GM18526 (cell line): Measurements from ENCODE around the gene RSPH1.

Experiments used
- POLR2A ChIP-seq: IDR thresholded peaks from 3 replicates; pipeline ENCODE4 v1.6.1; 2011; ENCODE audit not compliant: insufficient read length; ENCODE audit errors: extremely low read depth

RSPH1 gene

DNA sequence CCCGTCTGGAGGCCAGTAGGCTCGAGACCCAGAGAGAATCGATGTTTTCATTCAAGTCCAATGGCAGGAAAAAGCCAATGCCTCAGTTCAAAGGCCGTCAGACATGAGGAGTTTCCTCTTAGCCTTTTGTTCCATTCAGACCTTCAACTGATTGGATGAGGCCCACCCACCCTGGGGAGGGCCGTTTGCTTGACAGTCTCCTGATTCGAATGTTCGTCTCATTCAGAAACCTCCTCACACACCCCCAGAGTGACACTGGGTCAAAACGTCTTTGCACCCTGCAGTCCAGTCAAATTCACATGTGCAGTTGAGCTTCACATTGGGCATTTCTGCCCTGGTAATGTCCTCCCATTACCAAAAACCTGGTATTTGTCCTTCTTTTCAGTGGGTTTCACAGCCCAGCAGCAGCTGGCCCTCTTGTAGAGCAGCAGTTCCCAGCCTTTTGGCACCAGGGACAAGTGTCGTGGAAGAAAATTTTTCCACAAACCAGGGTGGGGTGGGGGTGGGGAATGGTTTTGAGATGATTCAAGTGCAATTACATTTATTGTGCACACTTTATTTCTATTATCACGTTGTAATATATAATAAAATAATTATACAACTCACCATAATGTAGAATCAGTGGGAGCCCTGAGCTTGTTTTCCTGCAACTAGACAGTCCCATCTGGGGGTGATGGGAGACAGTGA lies 40.1 kb downstream of the RSPH1 start:
- no peak for TF ChIP-seq POLR2A

DNA sequence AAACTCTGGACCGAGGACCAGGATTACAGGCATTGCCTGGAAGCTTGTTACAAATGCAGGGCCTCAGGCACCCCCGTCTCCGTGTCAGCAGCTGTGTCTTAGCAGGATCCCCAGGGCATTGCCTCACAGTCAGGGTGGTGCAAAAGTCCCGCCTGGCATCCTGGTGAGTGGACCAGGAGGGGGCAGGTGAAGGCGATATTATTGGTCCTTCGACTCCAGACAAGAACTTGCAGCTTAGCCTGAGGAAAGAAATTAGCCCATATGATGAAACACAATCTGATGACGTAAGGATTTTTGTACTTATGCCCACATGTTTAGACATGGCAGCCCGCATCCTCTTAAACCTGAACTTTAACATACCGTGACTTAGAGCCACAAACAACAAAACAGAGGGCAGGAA lies 40.8 kb downstream of the RSPH1 start:
- TF ChIP-seq POLR2A, result no peak

DNA sequence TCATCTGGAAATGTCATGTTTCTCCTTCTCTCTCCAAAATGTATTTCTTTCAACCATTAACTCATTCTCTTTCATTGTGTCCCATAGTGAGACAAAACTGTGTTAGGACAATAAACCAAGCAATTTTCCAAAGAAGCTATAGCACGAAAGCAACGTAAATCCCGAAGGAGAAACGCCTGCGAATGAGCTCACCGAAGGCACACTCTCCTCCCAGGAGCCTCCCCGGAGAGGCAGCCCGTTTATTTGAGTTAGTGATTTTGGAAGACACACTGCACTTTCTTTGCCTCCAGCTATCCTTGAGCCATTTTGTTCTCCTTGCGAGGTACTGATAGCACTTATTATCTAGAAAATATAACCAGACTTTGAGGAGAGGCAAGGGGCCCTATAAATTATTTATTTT lies 41.2 kb downstream of the RSPH1 start:
- no peak for TF ChIP-seq POLR2A

DNA sequence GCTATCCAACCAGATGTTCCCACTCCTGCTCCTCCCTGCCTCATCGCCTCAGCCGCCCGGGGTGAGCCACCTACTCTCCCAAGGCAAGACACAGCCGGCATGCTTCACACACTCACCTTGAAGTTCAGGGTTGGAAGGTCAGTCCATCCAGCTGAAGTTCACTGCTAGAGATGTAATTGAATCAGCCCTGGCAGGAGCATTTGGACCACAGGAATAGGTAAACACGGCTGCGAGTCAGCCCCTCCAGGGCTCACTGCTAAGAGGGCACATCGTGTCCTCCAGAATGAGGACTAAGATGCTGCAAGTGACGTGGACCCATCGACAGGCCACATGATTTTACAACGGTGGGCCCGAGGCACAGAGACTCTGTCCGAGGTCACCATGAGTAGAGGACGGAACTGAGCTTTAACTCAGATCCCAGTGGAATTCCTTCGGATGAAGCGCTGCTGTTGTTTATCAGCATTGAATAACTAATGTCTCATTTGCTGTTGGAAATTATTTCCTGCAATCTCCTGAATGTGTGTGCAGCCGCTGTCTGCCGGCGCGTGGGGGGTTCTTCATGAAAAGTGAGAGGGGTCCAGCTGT lies 41.9 kb downstream of the RSPH1 start:
- no peak for TF ChIP-seq POLR2A

DNA sequence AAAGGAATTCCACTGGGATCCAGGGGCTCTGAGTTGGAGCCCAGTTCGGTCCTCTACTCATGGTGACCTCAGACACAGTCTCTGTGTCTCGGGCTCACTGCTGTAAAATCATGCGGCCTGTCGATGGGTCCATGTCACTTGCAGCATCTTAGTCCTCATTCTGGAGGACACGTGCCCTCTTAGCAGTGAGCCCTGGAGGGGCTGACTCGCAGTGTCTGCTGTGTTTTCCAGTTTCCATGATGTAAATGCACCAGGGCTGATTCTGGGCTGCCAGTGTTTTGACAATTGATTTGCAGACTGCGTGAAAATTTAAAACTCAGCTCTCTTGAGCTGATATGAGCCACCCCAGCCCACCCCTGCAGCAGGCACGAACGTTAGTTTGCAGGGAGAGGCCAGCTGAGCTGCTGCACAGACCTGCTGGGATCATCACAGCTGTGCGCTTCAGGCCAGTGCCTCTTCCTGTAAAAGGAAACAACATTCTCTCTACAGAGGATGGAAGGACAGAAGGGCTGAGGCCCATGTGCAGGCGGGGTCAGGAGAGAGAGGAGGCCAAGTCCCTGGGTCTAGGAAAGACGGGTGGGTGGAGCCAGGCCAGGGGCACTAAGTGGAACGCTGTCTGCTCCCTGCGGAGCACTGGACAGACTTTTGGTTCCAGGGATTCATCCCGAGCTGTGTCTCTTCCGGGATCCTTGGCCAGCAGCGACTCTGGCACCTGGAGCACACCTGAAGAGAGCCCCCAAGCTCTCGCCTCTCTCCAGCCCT lies 42.6 kb downstream of the RSPH1 start:
- no peak for TF ChIP-seq POLR2A

DNA sequence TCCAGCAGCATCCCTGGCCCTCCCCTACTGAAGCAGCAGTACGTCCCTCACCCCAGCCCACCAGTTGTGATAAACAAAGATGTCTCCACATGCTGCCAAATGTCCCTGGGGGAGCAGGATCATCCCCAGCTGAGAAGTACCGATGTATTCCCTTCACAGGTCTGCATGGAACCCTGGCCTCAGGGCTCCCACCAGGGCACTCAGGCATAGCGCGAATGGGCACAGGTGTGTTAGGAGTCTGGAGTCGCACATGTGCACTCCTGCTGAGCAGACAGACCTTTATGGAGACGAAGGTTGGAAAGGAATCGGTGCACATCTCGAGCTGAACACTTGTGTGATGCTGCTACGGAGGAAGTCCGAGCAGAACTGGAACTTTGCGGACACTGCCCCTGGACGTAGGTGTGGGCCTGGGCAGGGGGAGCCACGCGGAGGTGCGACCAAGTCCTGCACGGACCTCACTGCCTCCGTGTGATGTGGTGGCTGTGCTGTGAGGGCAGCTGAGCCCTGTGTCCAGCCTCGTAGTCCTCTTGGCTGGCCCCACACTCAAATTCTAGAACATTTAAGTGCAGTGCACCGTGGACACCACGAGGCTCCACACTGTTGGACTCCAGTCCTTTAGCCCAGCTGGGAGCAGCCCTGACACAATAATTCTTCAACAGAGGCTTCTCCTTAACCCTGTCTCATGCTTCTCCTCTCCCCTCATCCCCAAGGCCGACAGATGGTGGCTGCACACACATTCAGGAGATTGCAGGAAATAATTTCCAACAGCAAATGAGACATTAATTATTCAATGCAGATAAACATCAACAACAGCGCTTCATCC lies 43.4 kb downstream of the RSPH1 start:
- no peak for TF ChIP-seq POLR2A

DNA sequence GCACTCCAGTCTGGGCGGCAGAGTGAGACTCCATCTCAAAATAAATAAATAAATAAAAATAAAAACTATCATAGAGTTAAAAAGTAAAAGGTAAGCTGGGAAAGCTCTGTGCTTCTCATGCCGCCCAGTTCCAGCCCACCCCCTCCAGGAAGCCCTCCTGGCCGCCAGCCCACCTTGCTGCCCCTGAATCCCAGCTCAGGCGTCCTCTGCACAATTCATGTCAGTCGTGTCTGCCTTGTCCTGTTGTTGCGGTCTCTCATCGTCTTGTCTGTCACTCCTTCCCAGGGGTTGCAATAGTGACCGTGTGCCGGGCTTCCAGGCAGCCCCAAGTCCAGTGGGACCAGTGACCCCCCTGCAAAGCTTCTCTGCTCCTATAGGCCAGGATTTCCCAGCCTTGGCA lies 44.1 kb downstream of the RSPH1 start:
- no peak for TF ChIP-seq POLR2A

DNA sequence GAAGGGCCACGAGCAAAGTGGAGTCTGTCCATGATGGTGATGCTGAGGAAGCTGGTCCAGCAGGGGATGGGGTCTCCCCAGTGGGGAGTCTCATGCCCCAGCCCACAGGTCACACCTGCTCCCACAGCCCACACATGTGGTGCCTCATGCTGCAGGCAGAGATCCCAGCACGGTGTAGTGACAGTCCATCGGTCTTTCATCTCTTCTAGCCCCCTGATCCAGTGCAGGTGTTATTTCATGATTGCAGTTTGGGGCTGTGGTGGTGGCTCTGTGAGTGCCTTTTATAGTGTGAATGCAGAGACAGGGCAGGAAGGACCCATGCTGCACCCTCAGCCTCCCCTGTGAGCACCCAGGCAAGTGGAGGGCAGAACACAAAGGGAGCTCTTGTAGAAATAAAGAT lies 47.3 kb downstream of the RSPH1 start:
- no peak for TF ChIP-seq POLR2A

DNA sequence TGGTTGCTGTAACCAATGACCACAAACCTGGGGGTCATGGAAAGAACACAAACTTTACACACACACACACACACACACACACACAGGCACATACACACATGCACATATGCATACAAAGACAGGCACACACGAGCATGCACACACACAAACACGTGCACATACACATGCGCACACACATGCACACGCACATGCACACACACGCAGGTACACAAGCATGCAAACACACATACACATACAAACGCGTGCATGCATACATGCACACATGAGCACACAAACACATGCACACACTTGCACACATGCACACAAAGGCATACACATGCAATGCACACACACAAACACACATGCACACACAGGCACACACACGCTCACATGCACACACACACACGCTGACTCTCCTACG lies 48.3 kb downstream of the RSPH1 start:
- no peak for TF ChIP-seq POLR2A

DNA sequence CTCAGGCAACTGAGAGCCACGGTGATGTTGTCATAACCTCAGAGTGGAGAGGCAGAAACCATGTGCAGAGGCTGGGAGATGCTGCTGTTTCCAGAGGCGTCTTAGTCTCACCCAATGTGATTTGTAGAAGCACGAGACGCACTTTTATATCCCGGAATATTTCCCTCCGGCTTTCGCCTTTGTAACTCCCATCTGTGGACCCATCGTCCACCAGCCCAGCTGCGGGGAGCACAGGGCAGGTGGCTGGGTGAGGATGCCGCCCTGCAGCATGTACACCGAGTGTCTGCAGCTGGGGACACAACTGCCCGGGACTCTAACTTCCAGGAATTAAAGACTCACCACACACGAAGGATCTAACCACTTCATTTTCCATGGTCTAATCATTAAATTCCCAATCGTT lies 48.8 kb downstream of the RSPH1 start:
- TF ChIP-seq POLR2A, result no peak

DNA sequence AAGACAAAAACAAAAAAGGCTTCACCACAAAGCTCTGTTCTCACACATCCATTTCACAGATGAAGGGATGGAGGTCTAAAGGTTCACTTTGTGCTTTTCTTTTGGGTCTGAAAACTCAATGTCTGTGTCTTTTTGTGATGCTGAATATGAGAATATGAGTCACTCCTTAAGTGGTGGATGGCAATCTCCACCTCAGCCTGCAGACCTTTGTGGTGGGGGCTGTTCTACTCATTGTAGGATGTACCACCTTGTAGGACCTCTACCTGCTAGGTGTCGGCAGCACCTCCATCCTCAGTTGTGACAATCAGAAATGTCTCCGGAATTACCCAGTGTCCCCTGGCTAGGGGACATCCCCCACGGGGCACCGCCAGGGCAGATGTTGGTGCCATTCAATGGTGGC lies 49.5 kb downstream of the RSPH1 start:
- TF ChIP-seq POLR2A, result no peak

DNA sequence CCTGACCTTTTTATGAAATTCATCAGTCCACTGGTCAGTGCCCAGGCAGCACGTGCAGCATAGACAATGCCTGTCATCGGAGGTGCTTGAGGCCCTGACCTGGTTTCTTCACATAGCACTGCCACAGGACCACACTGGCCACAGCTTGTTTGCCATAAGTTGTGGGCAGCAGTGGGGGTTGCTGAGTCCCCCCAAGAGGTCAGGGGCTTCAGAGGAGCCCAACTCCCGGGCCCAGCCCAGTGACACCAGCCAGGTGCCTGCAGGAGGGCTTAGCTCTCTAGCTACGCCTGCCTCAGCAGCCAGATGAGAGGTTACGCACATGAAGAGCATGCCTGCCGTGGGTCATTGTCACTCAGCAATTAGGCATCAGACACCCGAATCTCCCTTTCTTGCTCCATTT lies 50.7 kb downstream of the RSPH1 start:
- no peak for TF ChIP-seq POLR2A

DNA sequence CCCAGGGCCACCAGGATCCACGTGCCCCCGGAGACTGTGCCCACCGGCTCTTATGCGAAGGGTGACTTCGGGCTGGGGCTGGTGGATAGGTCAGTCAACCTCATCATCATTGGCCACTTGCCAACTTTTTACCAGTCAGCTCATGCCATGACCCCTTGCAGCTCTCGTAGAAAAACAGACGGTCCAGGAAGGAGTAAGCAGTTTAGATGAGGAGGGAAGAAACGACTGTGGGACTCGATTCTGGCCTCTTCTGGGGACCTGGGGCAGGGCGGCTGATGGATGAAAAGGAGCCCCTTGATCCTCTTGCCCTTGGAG lies 51.3 kb downstream of the RSPH1 start:
- no peak for TF ChIP-seq POLR2A

DNA sequence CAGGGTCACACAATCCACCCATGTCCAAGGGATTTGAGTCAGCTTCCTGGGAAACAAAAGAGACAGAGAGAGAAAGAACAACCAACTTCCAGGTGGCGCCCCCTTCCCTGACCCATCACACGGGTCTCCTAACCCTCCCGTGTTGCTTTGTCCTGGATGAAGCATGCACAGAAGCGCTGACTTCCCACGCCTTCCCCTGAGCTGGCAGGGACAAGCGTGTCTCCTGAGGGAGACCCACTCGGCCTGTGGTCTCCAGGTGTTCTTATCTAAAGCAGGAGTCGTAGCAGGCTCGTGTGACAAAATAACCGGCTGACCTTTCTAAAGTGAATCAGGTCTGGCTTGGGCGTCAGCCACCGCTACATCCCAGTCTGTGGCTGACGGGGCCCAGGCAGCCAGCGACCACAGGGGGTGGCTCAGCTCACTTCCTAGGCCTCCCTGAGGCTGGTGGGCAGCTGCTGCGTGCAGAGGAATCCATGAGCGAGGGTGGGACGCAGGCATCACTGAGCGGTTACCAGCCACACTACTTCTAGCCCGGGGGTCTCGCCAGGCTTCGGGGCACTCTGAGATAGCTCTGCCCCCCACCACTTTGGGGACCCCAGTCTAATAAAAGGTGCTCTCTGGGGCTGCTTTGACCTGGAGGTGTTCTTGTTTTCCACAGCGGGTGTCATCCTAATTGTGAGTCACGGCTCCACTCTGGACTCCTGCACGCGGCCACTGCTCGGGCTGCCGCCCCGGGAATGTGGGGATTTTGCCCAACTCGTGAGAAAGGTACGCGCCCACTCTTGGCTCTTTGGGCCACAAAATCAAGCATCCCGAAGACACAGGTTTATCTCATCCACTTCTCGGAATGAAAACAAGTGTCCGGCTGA lies 51.9 kb downstream of the RSPH1 start:
- no peak for TF ChIP-seq POLR2A
